Activated naive CD8-positive, alpha-beta T cell treated with anti-CD3 and anti-CD28 coated beads for 36 hours (primary cell): ENCODE results near the gene SLC29A1. TPM values are rescaled to one million over a fixed set of nuclear protein-coding genes. Genes with fewer than 3 reads are reported as not detected.
A peak's percentile ranks its signal among the peaks of the same experiment; 100 is the strongest.

ENCODE experiments used
- DNase-seq: peaks from one replicate; pipeline ENCODE4 v3.0.0; 2021
- H3K27ac Mint-ChIP-seq: one replicate; pipeline ENCODE4 v1.8.0; 2022; ENCODE audit warnings: mild to moderate bottlenecking, moderate library complexity, mixed read lengths
- H3K27me3 Mint-ChIP-seq: one replicate; pipeline ENCODE4 v1.8.0; 2022; ENCODE audit warnings: mild to moderate bottlenecking, mixed read lengths
- H3K36me3 Mint-ChIP-seq: one replicate; pipeline ENCODE4 v1.8.0; 2021; ENCODE audit warnings: mild to moderate bottlenecking, mixed read lengths
- H3K4me1 Mint-ChIP-seq: one replicate; pipeline ENCODE4 v1.8.0; 2021; ENCODE audit warnings: mixed read lengths
- H3K4me3 Mint-ChIP-seq: one replicate; pipeline ENCODE4 v1.8.0; 2022; ENCODE audit warnings: mild to moderate bottlenecking, moderate library complexity, mixed read lengths
- H3K9me3 Mint-ChIP-seq: one replicate; pipeline ENCODE4 v1.8.0; 2022; ENCODE audit warnings: mixed read lengths
- total RNA-seq, 2 experiments: library from RNA; stranded (reverse); gene quantifications; one replicate each; pipeline ENCODE4 v1.2.3, GENCODE V29; 2021

The SLC29A1 gene
- total RNA-seq, 2 experiments from 2014 or later: 92.5 to 102 TPM

- Mint-ChIP-seq H3K27ac (no peak within 1 kb of the TSS), H3K4me1 (peaks cover 29% of the 10 kb centered on the region), H3K27me3 (peaks cover 58% of the 10 kb centered on the region), H3K4me3 (peak within 1 kb of the TSS; percentile 68), H3K9me3 (no peaks in the 10 kb centered on the region), H3K36me3 (no peaks in the 10 kb centered on the region)
- DNase-seq: peak; percentile 24
Observed at GRCh38 chr6:44269921-44270525, 46.6 kb downstream of the SLC29A1 start, which contains the start of gene TMEM151B. TSS of gene TMEM151B (plus strand) at chr6:44270450. CDS start at chr6:44270743, 293 bp downstream.

GRCh38 chr6:44270526-44271405 lies 47.4 kb downstream of the SLC29A1 start:
- DNase-seq: no peak
- Mint-ChIP-seq H3K4me3 (peak overlapping the region; percentile 68), H3K9me3 (no peaks in the 10 kb centered on the region), H3K27me3 (peaks cover 59% of the 10 kb centered on the region), H3K36me3 (no peaks in the 10 kb centered on the region), H3K4me1 (peaks cover 28% of the 10 kb centered on the region), H3K27ac (no peak overlapping the region)

DNA sequence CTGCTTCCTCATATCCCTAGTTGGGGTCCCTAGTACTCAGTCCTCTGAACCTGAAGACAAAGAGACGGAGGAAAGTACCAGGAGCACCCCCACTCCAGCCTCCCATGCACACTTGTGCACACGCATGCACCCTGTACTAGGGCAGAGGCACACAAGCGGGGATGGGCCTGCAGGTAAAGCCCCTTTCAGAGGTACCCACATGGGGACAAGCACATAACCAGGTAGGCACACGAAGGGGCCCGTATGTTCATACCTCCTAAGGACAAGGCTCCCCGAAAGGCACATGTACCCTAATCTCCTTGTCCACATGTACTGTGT lies 48.0 kb downstream of the SLC29A1 start:
- peaks cover 22% of the 10 kb centered on the region for H3K4me1 Mint-ChIP-seq
- H3K27ac Mint-ChIP-seq: no peak overlapping the region
- H3K27me3 Mint-ChIP-seq: peaks cover 59% of the 10 kb centered on the region
- DNase-seq: no peak
- H3K36me3 Mint-ChIP-seq: no peaks in the 10 kb centered on the region
- H3K9me3 Mint-ChIP-seq: no peaks in the 10 kb centered on the region
- peak overlapping the region; percentile 68 for H3K4me3 Mint-ChIP-seq

GRCh38 chr6:44271914-44272313 lies 48.5 kb downstream of the SLC29A1 start:
- Mint-ChIP-seq H3K4me1 (peaks cover 16% of the 10 kb centered on the region), H3K27me3 (peaks cover 62% of the 10 kb centered on the region), H3K36me3 (no peaks in the 10 kb centered on the region), H3K9me3 (no peaks in the 10 kb centered on the region), H3K27ac (no peak overlapping the region), H3K4me3 (no peak overlapping the region)
- no peak for DNase-seq

GRCh38 chr6:44272529-44272928 lies 49.1 kb downstream of the SLC29A1 start:
- Mint-ChIP-seq H3K9me3 (no peaks in the 10 kb centered on the region), H3K4me1 (peaks cover 14% of the 10 kb centered on the region), H3K27me3 (peaks cover 66% of the 10 kb centered on the region)

DNA sequence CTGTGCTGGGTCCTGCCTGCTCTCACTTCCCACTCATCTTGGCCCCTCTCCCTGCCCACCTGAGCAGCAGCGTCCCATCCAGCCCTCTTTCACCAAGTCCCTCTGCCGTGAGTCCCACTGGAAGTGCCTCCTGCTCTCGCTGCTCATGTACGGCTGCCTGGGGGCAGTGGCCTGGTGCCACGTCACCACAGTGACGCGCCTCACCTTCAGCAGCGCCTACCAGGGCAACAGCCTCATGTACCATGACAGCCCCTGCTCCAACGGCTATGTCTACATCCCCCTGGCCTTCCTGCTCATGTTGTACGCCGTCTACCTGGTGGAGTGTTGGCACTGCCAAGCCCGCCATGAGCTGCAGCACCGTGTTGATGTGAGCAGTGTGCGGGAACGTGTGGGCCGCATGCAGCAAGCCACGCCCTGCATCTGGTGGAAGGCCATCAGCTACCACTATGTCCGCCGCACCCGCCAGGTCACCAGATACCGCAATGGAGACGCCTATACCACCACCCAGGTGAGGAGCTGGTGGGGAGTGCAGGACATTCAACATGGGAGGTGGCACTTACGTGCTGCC lies 49.7 kb downstream of the SLC29A1 start:
- no peaks in the 10 kb centered on the region for H3K9me3 Mint-ChIP-seq
- no peak overlapping the region for H3K4me3 Mint-ChIP-seq
- H3K27ac Mint-ChIP-seq: no peak overlapping the region
- peaks cover 14% of the 10 kb centered on the region for H3K4me1 Mint-ChIP-seq
- no peak for DNase-seq
- peaks cover 72% of the 10 kb centered on the region for H3K27me3 Mint-ChIP-seq
- H3K36me3 Mint-ChIP-seq: no peaks in the 10 kb centered on the region

More at GRCh38 chr6:44272529-44272928, 49.1 kb downstream of the SLC29A1 start:
- Mint-ChIP-seq H3K36me3 (no peaks in the 10 kb centered on the region), H3K4me3 (no peak overlapping the region), H3K27ac (no peak overlapping the region)
- no peak for DNase-seq

DNA sequence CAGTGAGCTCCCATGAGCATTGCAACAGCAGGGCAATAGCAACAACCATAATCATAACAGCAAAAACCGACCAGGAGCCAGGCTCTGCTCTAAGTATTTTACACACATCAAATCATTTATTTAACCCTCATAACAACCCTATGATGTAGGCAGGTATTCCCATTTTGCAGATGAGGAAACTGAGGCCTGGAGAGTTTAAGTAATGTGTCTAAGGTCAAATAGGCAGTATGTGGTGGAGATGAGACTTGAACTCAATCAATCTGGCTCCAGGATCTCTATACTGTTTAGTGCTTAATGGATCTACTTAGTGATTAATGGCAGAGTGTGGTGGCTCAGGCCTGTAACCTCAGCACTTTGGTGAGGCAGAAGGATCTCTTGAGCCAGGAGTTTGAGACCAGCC lies 50.2 kb downstream of the SLC29A1 start:
- DNase-seq: no peak
- no peaks in the 10 kb centered on the region for H3K36me3 Mint-ChIP-seq
- peaks cover 69% of the 10 kb centered on the region for H3K27me3 Mint-ChIP-seq
- H3K4me1 Mint-ChIP-seq: peaks cover 14% of the 10 kb centered on the region
- H3K4me3 Mint-ChIP-seq: no peak overlapping the region
- H3K9me3 Mint-ChIP-seq: no peaks in the 10 kb centered on the region
- no peak overlapping the region for H3K27ac Mint-ChIP-seq

DNA sequence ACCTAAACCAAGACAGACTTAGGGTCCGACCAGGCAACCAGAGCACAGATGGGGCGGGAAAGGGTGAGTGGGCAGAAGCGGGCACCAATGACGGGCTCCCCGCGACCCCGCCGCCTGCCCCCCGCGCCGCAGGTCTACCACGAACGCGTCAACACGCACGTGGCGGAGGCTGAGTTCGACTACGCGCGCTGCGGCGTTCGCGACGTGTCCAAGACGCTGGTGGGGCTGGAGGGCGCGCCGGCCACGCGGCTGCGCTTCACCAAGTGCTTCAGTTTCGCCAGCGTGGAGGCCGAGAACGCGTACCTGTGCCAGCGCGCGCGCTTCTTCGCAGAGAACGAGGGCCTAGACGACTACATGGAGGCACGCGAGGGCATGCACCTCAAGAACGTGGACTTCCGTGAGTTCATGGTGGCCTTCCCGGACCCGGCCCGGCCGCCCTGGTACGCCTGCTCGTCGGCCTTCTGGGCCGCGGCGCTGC lies 51.9 kb downstream of the SLC29A1 start:
- no peaks in the 10 kb centered on the region for H3K36me3 Mint-ChIP-seq
- H3K4me3 Mint-ChIP-seq: no peak overlapping the region
- H3K27ac Mint-ChIP-seq: no peak overlapping the region
- peaks cover 4% of the 10 kb centered on the region for H3K4me1 Mint-ChIP-seq
- DNase-seq: no peak
- no peaks in the 10 kb centered on the region for H3K9me3 Mint-ChIP-seq
- peaks cover 63% of the 10 kb centered on the region for H3K27me3 Mint-ChIP-seq

DNA sequence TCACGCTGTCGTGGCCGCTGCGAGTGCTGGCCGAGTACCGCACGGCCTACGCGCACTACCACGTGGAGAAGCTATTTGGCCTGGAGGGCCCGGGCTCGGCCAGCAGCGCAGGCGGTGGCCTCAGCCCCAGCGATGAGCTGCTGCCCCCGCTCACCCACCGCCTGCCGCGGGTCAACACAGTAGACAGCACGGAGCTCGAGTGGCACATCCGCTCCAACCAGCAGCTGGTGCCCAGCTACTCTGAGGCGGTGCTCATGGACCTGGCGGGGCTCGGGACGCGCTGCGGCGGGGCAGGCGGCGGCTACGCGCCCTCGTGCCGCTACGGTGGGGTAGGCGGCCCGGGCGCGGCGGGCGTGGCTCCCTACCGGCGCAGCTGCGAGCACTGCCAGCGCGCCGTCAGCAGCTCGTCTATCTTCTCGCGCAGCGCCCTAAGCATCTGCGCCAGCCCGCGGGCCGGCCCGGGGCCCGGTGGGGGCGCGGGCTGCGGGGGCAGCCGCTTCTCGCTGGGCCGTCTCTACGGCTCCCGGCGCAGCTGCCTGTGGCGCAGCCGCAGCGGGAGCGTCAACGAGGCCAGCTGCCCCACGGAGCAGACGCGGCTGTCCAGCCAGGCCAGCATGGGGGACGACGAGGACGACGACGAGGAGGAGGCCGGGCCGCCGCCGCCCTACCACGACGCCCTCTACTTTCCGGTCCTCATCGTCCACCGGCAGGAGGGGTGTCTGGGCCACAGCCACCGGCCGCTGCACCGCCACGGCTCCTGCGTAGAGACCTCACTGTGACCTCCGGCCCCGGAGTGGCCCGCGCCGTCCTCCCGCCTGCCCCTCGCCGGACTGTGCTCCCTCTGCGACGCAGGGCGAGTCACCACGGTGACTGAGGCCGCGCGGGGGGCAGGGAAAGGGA lies 52.6 kb downstream of the SLC29A1 start:
- no peaks in the 10 kb centered on the region for H3K9me3 Mint-ChIP-seq
- H3K4me3 Mint-ChIP-seq: no peak overlapping the region
- DNase-seq: peak; percentile 58
- H3K36me3 Mint-ChIP-seq: no peaks in the 10 kb centered on the region
- peaks cover 61% of the 10 kb centered on the region for H3K27me3 Mint-ChIP-seq
- peaks cover 3% of the 10 kb centered on the region for H3K4me1 Mint-ChIP-seq
- no peak overlapping the region for H3K27ac Mint-ChIP-seq

DNA sequence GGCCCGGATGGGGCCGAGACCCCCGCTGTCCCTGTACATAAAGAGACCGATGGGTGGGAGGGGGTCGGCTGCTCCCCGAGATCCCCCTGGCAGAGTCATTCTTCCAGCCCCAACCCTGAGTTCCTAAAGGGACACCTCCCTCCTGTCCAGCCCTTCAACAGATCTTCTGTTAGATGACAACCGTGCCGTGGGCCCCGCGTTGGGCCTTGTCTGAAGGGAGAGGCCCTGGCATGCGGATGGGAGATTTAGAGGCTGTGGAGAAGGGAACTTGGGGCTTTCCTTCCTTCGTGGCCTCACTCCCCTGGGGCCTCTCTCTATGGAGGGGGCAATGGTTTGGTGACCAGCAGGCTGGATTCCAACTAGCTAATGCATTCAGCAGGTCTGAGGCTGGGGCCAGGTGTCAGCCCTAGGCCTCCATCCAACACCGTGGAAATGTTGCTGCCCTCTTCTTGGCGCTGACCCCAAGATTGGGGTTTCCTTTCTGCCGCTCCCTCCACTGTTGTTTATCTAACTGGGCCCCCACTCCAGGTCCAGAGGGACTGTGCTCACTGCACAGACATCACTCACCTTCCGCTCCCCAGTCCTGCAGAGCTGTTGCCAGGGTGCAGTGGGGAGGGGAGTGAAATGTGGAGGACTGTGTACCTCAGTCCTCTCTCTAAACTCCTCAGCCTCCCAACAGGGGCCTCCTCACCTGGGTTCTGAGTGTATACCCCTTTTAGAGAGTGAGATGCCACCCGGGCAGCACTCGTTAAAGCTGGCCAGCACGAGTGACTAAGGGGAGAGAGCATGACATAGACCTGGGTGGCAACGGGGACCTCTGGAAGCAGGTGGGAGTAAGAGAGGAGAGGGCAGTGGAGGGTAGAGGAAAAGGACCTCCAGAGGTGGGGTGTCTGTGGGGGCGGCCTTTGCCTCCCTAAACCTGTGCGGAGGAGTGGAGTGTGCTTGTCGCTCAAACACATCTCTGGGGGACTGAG lies 53.6 kb downstream of the SLC29A1 start:
- Mint-ChIP-seq H3K4me1 (no peaks in the 10 kb centered on the region), H3K9me3 (no peaks in the 10 kb centered on the region), H3K27ac (no peak overlapping the region), H3K4me3 (no peak overlapping the region), H3K27me3 (peaks cover 52% of the 10 kb centered on the region), H3K36me3 (no peaks in the 10 kb centered on the region)
- no peak for DNase-seq

GRCh38 chr6:44277763-44278162 lies 54.4 kb downstream of the SLC29A1 start:
- DNase-seq: no peak
- Mint-ChIP-seq H3K9me3 (no peaks in the 10 kb centered on the region), H3K4me1 (no peaks in the 10 kb centered on the region), H3K27ac (no peak overlapping the region), H3K36me3 (no peaks in the 10 kb centered on the region), H3K4me3 (no peak overlapping the region), H3K27me3 (peaks cover 44% of the 10 kb centered on the region)

- Mint-ChIP-seq H3K27ac (no peak overlapping the region), H3K4me1 (no peaks in the 10 kb centered on the region), H3K27me3 (peaks cover 38% of the 10 kb centered on the region), H3K9me3 (no peaks in the 10 kb centered on the region), H3K36me3 (no peaks in the 10 kb centered on the region), H3K4me3 (no peak overlapping the region)
- DNase-seq: no peak
Observed at GRCh38 chr6:44278315-44278714, 54.9 kb downstream of the SLC29A1 start.

DNA sequence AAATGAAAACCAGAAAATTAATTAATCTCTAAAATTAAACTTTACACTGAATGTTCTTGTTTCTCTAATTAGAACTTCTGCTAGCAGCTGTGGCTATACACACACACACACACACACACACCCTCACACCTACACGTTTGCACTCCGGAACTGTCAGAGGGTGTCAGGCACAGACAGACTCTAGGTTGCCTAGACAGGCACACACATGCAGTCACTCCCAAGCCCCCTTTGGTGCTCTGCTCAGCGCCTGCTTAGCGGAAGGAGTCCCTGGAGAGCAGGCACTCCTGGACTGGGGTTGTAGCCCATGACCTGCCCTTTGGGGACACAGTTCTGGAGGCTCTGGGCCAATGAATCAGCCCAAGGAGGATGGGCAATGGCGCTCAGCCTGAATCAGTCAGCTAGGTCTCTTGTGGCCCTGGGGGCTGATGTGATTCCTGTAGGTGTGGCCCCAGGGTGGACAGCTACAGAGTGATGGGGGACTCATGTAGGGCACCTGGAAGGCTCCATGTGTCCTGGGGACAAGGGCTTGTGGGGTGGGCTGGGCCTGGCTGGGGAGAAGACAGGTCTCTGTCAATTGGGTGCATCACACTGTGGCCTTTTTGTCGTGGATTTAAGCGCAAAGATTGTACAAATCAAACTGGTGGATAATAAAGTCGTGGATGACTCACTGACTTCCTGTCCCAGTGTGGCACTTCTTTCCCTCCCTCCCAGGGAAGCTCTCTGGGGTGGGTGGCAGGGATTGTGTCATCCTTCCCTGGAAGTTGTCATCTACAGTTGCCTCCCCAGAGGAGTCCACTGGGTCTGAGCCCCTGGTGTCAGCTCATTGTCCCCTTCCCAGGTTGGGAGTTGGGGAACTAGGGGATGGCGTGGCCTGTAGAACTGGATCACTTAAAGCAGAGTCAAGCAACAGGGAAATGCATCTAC lies 55.6 kb downstream of the SLC29A1 start:
- no peak overlapping the region for H3K27ac Mint-ChIP-seq
- no peak overlapping the region for H3K4me3 Mint-ChIP-seq
- no peaks in the 10 kb centered on the region for H3K36me3 Mint-ChIP-seq
- no peak for DNase-seq
- H3K9me3 Mint-ChIP-seq: no peaks in the 10 kb centered on the region
- H3K27me3 Mint-ChIP-seq: peaks cover 38% of the 10 kb centered on the region
- H3K4me1 Mint-ChIP-seq: no peaks in the 10 kb centered on the region
